ENCODE results near the gene CSNK1G1.
A peak's percentile ranks its signal among the peaks of the same experiment; 100 is the strongest.
"Not testable (repeated sequence)": the region's sequence is repeated elsewhere in the genome, so short reads cannot be mapped to it uniquely, and the experiment has no call there.

The CSNK1G1 gene

DNA sequence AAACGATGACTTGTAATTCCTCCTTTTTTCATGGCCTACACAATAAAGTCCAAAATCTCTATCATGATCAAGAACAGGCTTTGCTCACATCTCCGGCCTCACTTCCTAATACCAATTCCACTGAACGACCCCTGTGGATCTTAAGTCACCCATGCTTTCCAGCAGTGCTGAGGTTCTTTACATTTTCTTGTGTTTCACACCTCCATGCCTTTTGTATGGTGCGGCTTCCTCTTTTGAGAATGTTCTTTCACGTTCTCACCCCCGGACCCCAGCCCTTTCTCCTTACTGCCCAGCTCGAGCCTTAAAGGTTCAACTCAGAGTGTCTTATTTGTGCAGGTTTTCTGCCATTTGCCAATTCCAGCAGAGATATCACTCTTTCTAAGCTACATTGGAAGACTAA is 70.1 kb downstream of the CSNK1G1 start:
- no peak for DNase-seq

DNA sequence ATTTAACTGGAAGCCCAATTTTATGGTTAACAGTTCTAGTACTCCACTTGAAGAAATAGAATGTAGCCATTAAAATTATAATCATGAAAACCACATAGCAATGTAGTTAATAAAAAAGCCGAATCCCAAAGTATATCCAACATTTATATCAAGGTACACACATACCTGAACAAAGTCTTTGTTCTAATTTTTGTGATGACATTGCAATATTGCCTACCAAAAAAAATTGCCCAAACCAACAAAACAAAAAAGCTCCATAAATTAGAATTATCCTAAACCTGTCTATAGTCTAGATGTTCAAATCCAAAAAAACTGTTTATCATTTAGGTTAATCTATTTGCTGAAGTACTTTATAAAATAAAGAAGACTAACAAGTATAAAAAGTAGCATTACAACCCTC is 70.8 kb downstream of the CSNK1G1 start:
- DNase-seq: no peak

DNA sequence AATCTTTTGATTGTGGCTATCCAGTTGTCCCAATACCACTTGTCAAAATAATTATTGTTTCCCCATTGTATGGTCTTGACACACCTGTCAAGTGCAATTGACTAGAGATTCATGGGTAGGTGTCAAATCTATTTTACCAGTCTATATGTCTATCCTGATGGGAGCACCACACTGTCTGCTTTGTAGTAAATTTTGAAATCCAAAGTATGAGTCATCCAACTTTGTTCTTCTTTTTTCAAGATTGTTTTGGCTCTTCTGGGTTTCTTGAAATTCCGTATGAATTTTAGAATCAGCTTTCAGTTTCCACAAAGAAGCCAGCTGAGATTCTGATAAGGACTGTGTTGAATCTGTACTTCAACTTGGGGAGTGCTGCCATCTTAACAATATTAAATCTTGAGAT is 71.9 kb downstream of the CSNK1G1 start:
- no peak for DNase-seq

DNA sequence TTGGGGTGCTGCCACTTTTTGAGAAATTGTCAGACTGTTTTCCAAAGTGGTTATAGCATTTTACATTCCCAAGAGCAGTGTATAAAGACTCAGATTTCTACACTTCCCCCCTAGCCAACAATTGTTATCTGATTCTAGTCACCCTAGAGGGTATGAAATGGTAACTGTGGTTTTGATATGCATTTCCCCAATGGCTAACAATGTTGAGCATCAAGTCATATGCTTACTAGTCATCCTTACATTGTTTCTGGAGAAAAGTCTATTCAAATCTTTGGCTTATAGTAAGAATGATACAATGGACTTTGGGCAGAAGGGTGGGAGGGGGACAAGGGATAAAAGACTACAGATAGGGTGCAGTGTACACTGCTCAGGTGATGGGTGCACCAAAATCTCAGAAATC is 73.3 kb downstream of the CSNK1G1 start:
- DNase-seq: no peak

DNA sequence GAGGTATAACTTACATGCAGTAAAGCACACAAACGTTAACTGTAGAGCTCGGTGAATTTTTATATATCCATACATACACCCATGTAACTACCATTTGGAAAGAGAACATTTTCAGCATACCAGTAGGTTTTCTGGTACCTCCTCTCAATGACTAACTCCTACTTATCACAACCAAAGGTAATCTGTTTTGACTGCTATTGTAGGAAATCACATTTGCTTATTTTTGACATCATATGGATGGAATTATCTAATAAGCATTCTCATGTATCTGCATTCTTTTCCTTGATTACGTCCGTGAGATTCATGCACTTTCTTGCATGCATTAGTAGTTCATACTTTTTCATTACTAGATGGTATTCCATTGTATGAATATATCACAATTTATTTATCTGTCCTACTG is 76.8 kb downstream of the CSNK1G1 start:
- DNase-seq: no peak

DNA sequence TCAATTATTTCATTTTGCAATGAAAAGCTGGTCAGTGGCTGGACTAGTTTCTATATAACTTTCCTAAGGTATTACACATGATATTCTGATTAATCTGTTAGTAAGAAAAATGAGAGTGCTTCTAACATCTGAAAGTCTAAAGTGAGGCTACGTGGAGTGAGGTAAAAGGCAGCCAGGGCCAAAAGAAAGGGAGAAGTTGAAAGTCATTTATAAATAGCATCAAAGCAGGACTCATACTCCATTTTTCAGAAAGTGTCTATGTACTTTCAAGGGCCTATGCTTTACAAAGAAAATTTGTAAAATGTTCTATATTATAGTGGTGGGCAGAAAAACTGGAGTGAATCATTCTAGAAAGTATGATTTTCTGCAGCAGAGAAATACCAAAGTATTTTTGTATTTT is 80.0 kb downstream of the CSNK1G1 start:
- DNase-seq: no peak

DNA sequence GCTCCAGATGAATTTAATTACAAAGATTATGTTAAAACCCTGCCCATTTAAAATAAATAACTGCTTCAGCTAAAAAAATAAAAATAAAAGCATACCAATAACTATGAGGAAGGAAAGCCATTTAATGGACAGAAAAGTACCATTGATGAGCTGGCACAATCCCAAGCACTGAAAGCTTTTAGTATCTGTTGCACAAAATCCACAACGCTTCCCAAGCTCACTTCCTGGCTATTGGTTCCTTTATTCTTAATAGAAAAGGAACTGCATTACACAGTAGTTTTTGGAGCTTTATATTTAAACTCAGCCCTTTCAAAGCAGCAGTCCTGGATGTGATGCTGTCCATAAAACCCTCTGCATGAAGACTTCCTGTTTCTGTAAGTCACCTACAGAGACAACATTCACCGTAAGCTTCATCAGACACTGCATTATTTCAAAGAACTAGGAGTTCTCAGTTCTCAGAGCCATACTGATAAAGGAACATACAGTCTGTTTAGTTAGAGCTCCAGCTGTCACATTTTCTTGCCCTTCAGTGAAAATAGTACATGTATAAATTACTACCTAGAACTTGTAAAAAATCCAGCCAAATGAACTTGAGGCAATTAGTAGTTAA is 81.5 kb downstream of the CSNK1G1 start:
- no peak for DNase-seq

DNA sequence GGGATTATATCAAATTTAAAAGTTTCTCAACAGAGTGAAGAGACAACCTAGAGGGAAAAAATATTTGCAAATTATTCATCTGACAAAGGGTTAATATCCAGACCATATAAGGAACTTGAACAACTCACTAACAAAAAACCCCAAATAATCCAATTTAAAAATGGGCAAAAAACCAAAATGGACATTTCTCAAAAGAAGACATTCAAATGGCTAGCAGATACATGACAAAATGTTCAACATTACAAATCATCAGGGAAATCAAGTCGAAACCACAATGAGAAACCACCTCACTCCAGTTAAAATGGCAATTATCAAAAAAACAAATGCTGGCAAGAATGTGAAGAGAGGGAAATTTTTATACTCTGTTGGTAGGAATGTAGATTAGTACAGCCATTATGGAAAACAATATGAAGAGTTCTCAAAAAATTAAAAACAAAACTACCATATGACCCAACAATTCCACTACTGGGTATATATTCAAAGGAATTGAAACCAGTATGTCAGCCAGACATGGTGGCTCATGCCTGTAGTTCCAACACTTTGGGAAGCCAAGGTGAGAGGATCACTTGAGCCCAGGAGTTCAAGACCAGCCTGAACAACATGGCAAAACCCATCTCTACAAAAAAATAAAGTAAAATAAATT is 88.5 kb downstream of the CSNK1G1 start:
- DNase-seq: no peak

DNA sequence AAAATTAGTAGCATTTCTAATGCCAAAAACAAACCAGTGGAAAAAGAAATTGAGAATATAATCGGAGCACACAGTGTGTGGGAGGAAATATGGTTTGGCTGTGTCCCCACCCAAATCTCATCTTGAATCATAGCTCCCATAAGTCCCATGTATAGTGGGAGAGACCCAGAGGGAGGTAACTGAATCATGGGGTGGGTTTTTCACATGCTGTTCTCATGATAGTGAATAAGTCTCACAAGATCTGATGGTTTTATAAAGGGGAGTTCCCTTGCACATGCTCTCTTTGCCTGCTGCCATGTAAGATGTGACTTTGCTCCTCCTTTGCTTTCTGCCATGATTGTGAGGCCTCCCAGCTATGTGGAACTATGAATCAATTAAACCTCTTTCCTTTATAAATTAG is 90.8 kb downstream of the CSNK1G1 start:
- DNase-seq: not testable (repeated sequence)

DNA sequence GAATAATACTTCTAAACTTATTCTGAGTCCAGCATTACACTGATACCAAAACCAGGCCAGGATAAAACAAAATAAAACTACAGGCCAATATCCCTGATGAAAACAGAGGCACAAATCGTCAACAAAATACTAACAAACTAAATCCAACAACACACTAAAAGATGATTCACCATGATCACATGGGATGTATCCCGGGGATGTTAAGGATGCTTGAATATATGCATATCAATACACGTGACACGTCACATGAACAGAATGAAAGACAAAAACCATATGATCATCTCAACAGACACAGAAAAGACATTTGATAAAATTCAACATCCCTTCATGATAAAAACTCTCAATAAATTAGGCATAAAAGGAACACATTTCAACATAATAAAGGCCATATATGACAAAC is 91.5 kb downstream of the CSNK1G1 start:
- no peak for DNase-seq

DNA sequence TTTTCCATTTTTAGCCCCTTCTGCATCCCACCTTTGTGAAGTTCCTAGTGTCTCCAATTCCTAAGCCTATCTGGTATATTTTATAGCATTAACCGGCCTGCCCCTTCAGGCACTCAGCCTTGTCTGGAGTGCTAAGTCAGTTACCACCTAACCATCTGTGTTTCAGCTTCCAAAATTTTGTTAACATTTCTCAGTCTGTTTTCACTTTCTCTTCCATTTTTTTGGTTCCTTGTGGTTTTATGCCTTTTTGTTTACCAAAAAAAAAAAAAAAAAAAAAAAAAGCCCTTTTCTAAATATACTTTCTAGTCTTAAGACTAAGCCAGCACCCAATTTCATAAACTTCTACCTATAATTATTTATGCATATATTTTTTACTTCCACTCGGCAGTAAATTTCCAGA is 92.4 kb downstream of the CSNK1G1 start:
- DNase-seq: no peak

DNA sequence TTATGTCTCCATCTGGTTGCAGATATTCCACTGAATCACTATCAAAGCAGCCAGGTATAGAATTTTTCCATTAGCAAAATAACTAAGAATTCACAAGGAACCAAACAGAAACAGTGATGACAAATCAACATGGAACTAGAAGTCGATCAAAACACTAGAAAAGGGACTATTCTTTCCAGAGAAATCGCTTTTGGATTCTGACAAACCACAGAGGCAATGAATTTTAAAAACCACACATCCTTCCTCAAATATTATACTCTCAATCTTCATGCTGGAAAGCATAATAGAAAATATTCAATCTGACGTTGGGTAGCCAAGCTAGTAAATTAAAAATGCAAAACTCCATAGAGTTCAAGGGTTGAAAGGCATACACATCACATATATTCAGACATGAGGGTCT is 99.9 kb downstream of the CSNK1G1 start:
- DNase-seq: no peak

DNA sequence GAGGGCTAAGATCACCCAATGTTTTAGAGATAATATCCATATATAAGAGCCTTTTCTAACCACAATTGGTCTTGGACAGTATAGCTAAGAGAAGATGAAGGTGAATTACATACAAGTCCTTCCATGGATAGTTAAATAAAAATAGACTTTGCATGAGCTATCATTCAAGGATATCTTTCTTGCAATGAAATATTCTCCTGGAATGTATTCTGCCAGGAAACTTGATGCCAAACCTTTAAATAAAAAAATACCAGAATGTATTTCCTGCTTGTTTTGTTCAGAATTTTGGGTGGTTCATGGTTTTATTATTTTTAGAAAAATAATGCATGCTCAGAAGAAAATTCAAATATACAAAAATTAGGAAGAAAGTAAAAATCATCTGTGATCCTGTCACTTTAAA is 104.3 kb downstream of the CSNK1G1 start:
- no peak for DNase-seq

DNA sequence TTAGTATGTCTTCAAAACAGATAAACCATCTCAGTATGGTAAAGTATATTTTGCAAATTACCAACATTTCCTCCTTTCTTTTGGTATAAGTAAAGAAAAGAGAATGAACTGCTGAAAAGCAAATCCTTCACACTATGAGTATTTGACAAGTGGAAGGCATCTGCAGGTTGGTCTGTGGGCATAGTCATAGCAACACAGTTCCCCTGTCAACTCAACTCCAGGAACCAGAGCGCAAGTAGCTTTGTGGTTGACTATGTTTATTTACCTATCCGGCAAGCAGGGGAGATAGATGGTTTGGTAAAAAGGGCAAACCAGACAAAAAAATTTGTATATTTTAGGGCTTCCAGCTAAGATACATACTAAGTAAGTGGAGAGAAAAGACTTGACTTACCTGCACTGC is 104.9 kb downstream of the CSNK1G1 start:
- DNase-seq: no peak

DNA sequence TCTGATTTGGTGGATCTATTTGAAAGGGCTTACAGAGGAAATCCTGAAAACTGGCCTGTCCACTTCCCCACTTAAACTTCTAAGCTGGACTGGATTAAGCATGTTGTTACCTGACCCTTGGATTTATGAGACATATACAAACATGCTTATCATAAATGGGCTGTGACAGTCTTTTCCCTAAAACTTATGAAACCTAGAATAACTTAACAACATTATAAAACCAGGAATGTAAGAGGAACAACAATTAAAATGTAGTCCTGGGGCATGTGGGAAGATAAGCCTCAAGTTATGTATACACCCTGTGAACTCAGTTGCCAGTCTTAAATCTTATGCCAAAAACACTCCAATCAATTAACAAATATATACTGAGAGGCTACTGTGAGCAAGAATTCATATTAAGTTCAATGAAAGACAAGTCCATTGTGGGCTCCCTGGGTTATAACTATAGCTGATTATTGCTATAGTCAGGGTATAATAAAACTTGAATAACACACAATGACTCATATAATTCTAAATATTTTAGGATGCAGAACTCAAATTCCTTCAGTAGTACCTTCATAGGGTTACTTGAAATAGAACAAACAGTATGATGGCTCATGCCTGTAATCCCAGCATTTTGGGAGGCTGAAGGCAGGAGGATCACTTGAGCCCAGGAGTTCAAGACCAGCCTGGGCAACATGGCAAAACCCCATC is 105.9 kb downstream of the CSNK1G1 start:
- DNase-seq: no peak

DNA sequence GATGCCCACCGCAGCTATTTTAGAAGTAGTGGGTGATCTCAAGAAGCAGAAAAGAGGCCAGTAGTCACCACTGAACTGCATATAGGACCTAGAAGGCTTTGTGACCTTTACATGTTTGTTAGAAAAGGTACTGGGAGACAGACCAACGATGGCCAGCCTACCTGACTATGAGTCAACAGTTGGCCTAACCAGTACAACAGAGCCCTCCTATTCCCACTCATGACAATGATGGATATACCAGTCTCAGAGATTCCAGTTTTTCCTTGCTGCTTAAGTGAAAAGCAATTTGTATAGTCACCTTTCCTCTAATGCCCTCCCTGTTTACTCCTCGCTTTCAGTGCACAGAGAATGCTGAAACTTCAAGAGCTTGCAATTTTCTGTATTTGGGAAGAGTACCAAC is 106.6 kb downstream of the CSNK1G1 start:
- DNase-seq: no peak

DNA sequence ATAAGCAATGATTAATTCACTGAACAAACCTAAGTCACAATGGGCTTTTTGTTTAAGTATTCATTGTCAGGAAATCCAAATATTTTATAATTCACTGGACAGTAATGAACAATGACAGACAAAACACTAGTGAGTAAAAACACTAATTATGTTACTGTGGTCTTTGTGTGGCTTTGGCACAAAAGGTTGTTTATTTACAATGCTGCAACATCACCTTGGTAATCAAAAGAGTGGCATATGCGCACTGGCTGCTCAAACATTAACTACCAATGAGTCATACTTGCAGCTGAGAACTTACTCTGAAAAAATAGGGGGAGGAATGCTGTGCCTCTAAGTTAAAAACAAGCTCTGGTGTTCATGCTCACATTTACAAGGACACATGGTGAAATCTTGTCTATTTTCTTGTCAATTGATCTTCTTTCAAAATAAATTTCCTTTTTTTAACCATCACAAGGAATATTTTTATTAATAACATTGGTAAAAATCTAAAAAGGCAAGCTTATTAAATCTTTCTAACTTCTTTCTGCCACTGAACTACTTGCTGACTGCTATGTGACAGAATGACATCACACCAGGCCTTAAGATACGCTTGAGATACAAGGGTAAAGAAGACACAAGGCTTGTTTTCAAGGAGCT is 107.9 kb downstream of the CSNK1G1 start:
- peak; percentile 68 for DNase-seq

DNA sequence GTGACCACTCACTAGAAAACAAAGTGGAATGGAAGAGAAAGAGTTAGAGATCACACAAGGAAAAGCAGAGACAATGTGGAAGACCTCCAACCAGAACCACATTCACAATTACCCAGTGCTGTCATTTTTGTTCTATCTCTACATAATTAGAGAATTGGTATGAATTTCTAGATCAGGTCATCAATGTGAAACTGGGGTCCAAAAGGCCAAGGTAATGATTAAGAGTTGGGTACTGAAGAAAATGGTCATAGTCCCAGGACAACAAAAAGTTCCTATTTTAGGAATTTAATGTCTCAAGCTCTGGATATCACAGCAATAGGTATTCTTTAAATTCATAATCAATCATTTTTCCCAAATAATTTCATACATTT is 108.5 kb downstream of the CSNK1G1 start:
- DNase-seq: no peak

DNA sequence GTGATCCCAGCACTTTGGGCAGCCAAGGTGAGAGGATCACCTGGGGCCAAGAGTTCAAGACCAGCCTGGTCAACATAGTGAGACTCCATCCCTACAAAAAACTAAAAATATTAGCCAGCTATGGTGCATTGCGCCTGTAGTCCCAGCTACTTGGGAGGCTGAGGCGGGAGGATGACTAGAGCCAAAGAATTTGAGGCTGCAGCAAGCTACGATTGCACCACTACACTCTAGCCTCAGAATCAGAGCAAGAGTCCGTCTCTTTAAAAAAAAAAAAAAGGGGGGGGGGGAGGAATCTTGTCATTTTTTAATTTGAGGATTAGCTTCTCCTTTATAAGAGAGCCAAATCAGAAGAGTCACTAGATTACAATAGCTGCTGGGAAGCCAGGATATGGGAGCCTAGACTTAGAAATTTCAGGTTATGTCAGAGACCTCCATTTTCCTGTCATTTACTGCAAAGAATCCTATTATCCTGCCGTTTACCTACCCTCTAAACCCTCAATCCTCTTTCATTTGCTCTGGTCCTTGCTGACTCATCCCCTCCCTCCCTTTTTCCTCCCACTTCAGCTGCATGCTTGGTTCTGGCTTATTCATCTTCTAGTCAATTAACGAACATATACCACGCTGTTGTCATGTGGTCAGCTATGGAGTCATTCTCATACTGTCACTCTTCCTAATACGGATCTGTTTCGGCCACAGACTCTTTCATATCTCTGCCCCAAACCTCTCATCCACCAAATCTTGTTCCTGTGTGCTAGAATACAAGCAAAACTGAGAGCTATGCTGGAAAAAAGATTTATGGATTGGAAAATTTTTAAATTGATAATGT is 109.4 kb downstream of the CSNK1G1 start:
- peak; percentile 70 for DNase-seq

DNA sequence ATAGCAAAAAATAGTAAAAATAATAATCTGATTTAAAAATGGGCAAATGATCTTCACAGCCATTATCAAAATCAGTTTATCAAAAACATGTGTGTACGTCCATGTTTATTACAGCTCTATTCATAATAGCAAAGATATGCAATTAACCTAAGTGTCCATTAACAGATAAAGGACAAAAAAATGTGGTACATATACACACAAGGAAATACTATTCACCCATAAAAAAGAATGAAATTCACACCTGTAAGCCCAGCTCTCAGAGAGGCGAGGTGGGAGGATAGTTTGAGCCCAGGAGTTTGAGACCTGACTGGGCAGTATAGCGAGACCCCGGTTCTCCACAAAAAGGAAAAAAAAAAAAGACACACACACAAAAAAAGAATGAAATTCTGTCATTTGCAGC is 110.6 kb downstream of the CSNK1G1 start:
- no peak for DNase-seq

DNA sequence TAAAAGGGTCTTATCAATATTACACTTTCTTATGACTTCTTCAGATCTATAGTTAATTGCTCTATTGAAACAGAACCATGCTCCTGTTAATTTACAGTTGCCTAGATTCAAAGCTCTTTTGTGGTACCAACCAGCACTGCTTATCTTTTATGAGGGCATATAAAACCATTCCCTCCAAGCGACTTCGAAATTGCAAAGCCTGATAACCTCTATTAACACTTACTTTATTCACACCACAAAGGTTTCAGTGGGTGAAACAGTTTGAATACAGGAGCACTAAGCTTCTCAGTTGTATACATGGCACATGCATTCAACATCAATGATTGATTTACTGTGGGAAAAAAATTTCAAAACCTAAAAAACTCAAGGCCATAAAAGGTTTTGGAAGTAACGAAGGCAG is 118.3 kb downstream of the CSNK1G1 start:
- DNase-seq: no peak

DNA sequence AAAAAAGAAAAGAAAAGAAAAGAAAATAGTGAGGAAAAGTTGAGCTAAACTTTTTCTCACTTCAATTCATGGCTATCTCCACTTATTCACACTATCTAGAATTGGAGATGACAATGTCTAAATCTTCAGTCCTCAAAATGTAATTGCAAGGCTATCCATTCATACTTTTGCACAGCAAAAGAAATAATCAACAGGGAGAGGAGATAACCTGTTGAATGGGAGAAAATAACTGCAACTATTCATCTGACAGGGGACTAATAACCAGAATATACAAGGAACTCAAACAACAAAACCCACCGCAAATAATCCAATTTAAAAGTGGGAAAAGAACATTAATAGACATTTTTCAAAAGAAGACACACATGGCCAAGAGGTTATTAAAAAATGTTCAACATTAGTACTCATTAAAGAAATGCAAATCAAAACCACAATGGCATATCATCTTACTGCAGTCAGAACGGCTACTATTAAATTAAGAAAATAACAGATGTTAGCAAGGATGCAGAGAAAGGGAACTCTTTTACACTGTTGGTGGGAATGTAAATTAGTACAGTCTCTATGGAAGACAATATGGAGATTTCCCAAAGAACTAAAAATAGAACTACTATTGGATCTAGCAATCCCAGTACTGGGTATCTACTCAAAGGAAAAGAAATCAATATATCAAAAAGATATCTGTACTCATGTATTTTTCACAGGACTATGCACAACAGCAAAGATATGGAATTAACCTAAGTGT is 119.6 kb downstream of the CSNK1G1 start:
- DNase-seq: no peak

DNA sequence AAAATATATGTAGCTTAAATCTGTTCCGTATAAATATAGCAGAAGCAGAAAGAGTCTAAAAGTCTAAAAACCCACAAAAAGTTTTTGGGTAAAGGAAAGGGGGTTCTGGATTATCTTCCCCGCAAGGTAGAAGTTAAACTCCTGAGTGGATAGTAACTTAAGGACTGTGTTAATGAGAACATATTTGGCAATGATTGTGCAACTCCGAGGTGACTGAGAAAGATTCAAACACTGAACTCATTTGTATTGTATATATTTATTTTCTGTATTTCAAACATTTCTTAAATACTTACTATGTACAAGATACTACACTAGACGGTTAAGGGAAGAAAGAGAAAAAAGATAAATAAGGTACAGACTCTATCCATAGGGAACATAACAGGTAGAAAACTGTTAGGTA is 120.4 kb downstream of the CSNK1G1 start:
- no peak for DNase-seq

Measured in amniotic stem cell (primary cell).